SJSA1 (cell line): ENCODE results near the gene CPT1A. TPM values are rescaled to one million over a fixed set of nuclear protein-coding genes. Genes with fewer than 3 reads are reported as not detected.
A peak's percentile ranks its signal among the peaks of the same experiment; 100 is the strongest.
"Not testable (repeated sequence)": the region's sequence is repeated elsewhere in the genome, so short reads cannot be mapped to it uniquely, and the experiment has no call there.

Source experiments
- DNase-seq, 2 experiments: peaks; one replicate each; pipeline ENCODE4 v3.0.0-alpha.2; 2015 to 2020; ENCODE audit warnings: low spot score in 2 of 2, low read depth in 1 of 2
- H3K27ac ChIP-seq: fragments of 250-450 bp; sonication (Bioruptor Pico); 2 replicates; pipeline ENCODE4 v1.5.1; 2020; ENCODE audit warnings: mild to moderate bottlenecking, moderate library complexity
- H3K27me3 ChIP-seq: fragments of 250-450 bp; sonication (Bioruptor Pico); replicated peaks from 2 replicates; pipeline ENCODE4 v1.5.1; 2020; ENCODE audit warnings: mild to moderate bottlenecking, moderate library complexity
- H3K36me3 ChIP-seq: fragments of 250-450 bp; sonication (Bioruptor Pico); 2 replicates; pipeline ENCODE4 v1.5.1; 2020; ENCODE audit warnings: mild to moderate bottlenecking
- H3K4me1 ChIP-seq: fragments of 250-450 bp; sonication (Bioruptor Pico); replicated peaks from 2 replicates; pipeline ENCODE4 v1.6.1; 2021; ENCODE audit warnings: mild to moderate bottlenecking
- H3K4me3 ChIP-seq: fragments of 250-450 bp; sonication (Bioruptor Pico); 2 replicates; pipeline ENCODE4 v1.5.1; 2020; ENCODE audit warnings: mild to moderate bottlenecking
- H3K9me3 ChIP-seq: fragments of 250-450 bp; sonication (Bioruptor Pico); replicated peaks from 2 replicates; pipeline ENCODE4 v1.5.1; 2020; ENCODE audit warnings: mild to moderate bottlenecking
- total RNA-seq: library from RNA; depleted of rRNA; stranded (reverse); fragments of >200 nt; shearing (Covaris generic); gene quantifications from 2 replicates; pipeline ENCODE4 v1.2.3, GENCODE V29; 2014; rRNA removed

The CPT1A gene
- total RNA-seq: 39.2 and 61.1 TPM in 2 replicates

GRCh38 chr11:68841718-68842426 lies at the start of gene CPT1A:
TSS of gene CPT1A (minus strand) at chr11:68841916. CDS start at chr11:68815474, 26,442 bp downstream.
- peak within 1 kb of the TSS; percentile 83 for H3K4me3 ChIP-seq
- no peaks in the 10 kb centered on the region for H3K27me3 ChIP-seq
- H3K4me1 ChIP-seq: peaks cover 42% of the 10 kb centered on the region
- no peak within 1 kb of the TSS for H3K27ac ChIP-seq
- peaks cover 14% of the 10 kb centered on the region for H3K36me3 ChIP-seq
- H3K9me3 ChIP-seq: no peaks in the 10 kb centered on the region
- peak; percentile 50 to 87 for DNase-seq

- Histone ChIP-seq H3K27me3 (no peaks in the 10 kb centered on the region), H3K36me3 (peaks cover 52% of the 10 kb centered on the region), H3K4me1 (peaks cover 39% of the 10 kb centered on the region), H3K4me3 (no peak overlapping the region), H3K9me3 (no peaks in the 10 kb centered on the region), H3K27ac (peak overlapping the region; percentile 8; the same call in 1 of the 2 replicates)
- DNase-seq: peak; percentile 98
Observed at GRCh38 chr11:68890490-68891231, 48.9 kb upstream of the CPT1A start.

GRCh38 chr11:68889948-68890446 lies 48.3 kb upstream of the CPT1A start:
- no peaks in the 10 kb centered on the region for H3K9me3 ChIP-seq
- peak; percentile 82 to 91 for DNase-seq
- no peaks in the 10 kb centered on the region for H3K27me3 ChIP-seq
- H3K27ac ChIP-seq: peak overlapping the region; percentile 8; the same call in 1 of the 2 replicates
- H3K4me1 ChIP-seq: peaks cover 39% of the 10 kb centered on the region
- H3K36me3 ChIP-seq: peaks cover 45% of the 10 kb centered on the region
- no peak overlapping the region for H3K4me3 ChIP-seq

GRCh38 chr11:68884827-68885226 lies 43.1 kb upstream of the CPT1A start:
- not testable (repeated sequence) for DNase-seq

GRCh38 chr11:68882391-68882790 lies 40.7 kb upstream of the CPT1A start:
- no peak for DNase-seq
- no peak overlapping the region for H3K4me3 ChIP-seq
- H3K4me1 ChIP-seq: peaks cover 44% of the 10 kb centered on the region
- H3K36me3 ChIP-seq: no peaks in the 10 kb centered on the region
- no peak overlapping the region for H3K27ac ChIP-seq
- H3K27me3 ChIP-seq: no peaks in the 10 kb centered on the region
- no peaks in the 10 kb centered on the region for H3K9me3 ChIP-seq

More at GRCh38 chr11:68884827-68885226, 43.1 kb upstream of the CPT1A start:
- not testable (repeated sequence) for H3K9me3 ChIP-seq, H3K36me3 ChIP-seq, H3K27ac ChIP-seq, H3K27me3 ChIP-seq, H3K4me3 ChIP-seq
- peaks cover 28% of the 10 kb centered on the region for H3K4me1 ChIP-seq

- Histone ChIP-seq H3K27me3 (no peaks in the 10 kb centered on the region), H3K9me3 (no peaks in the 10 kb centered on the region), H3K36me3 (no peaks in the 10 kb centered on the region), H3K4me3 (no peak overlapping the region), H3K27ac (no peak overlapping the region), H3K4me1 (peaks cover 39% of the 10 kb centered on the region)
- no peak for DNase-seq
Observed at GRCh38 chr11:68881320-68881719, 39.6 kb upstream of the CPT1A start.

- no peaks in the 10 kb centered on the region for H3K36me3 ChIP-seq
- no peak for DNase-seq
- no peak overlapping the region for H3K4me3 ChIP-seq
- no peak overlapping the region for H3K27ac ChIP-seq
- no peaks in the 10 kb centered on the region for H3K9me3 ChIP-seq
- no peaks in the 10 kb centered on the region for H3K27me3 ChIP-seq
- peaks cover 39% of the 10 kb centered on the region for H3K4me1 ChIP-seq
Observed at GRCh38 chr11:68880851-68881250, 39.1 kb upstream of the CPT1A start.

- no peak overlapping the region for H3K27ac ChIP-seq
- H3K9me3 ChIP-seq: no peaks in the 10 kb centered on the region
- H3K4me1 ChIP-seq: peaks cover 58% of the 10 kb centered on the region
- no peak overlapping the region for H3K4me3 ChIP-seq
- no peaks in the 10 kb centered on the region for H3K27me3 ChIP-seq
- no peak for DNase-seq
- H3K36me3 ChIP-seq: no peaks in the 10 kb centered on the region
Observed at GRCh38 chr11:68878022-68878421, 36.3 kb upstream of the CPT1A start.

- no peaks in the 10 kb centered on the region for H3K9me3 ChIP-seq
- no peak overlapping the region for H3K27ac ChIP-seq
- H3K4me3 ChIP-seq: no peak overlapping the region
- DNase-seq: peak in 1 of 2 experiments; percentile 33
- peaks cover 43% of the 10 kb centered on the region for H3K4me1 ChIP-seq
- no peaks in the 10 kb centered on the region for H3K36me3 ChIP-seq
- no peaks in the 10 kb centered on the region for H3K27me3 ChIP-seq
Observed at GRCh38 chr11:68872216-68873003, 30.7 kb upstream of the CPT1A start.

GRCh38 chr11:68870470-68870869 lies 28.8 kb upstream of the CPT1A start:
- no peaks in the 10 kb centered on the region for H3K36me3 ChIP-seq
- peaks cover 32% of the 10 kb centered on the region for H3K4me1 ChIP-seq
- peak overlapping the region; percentile 41 for H3K4me3 ChIP-seq
- H3K27me3 ChIP-seq: no peaks in the 10 kb centered on the region
- H3K9me3 ChIP-seq: no peaks in the 10 kb centered on the region
- H3K27ac ChIP-seq: no peak overlapping the region
- DNase-seq: peak in 1 of 2 experiments; percentile 53

- Histone ChIP-seq H3K27ac (no peak overlapping the region), H3K4me3 (no peak overlapping the region), H3K4me1 (peaks cover 20% of the 10 kb centered on the region), H3K9me3 (peaks cover 11% of the 10 kb centered on the region), H3K27me3 (no peaks in the 10 kb centered on the region), H3K36me3 (no peaks in the 10 kb centered on the region)
- DNase-seq: no peak
Observed at GRCh38 chr11:68868221-68868835, 26.6 kb upstream of the CPT1A start.

GRCh38 chr11:68867066-68867465 lies 25.4 kb upstream of the CPT1A start:
- no peak overlapping the region for H3K27ac ChIP-seq
- no peak for DNase-seq
- no peaks in the 10 kb centered on the region for H3K27me3 ChIP-seq
- H3K4me1 ChIP-seq: peaks cover 10% of the 10 kb centered on the region
- no peaks in the 10 kb centered on the region for H3K36me3 ChIP-seq
- H3K4me3 ChIP-seq: no peak overlapping the region
- H3K9me3 ChIP-seq: peaks cover 11% of the 10 kb centered on the region

- DNase-seq: no peak
- Histone ChIP-seq H3K9me3 (peaks cover 11% of the 10 kb centered on the region), H3K27ac (no peak overlapping the region), H3K36me3 (no peaks in the 10 kb centered on the region), H3K27me3 (no peaks in the 10 kb centered on the region), H3K4me3 (no peak overlapping the region), H3K4me1 (peaks cover 5% of the 10 kb centered on the region)
Observed at GRCh38 chr11:68865241-68865640, 23.5 kb upstream of the CPT1A start.
